OCI-LY1 (cell line): ENCODE results near the gene SAA4.

ENCODE experiments used
- EZH2 ChIP-seq: fragments of 200-600 bp; sonication (generic), shearing (Covaris generic); IDR thresholded peaks from 2 replicates; pipeline ENCODE4 v1.8.0; 2017; ENCODE audit warnings: borderline replicate concordance, mixed run types, mild to moderate bottlenecking, antibody characterized with exemption, low read length, moderate library complexity, mixed read lengths
- TF ChIP-seq, protein P1 (sequence below): fragments of 200-600 bp; sonication (generic), shearing (Covaris generic); IDR thresholded peaks from 2 replicates; pipeline ENCODE4 v1.5.1; 2017; ENCODE audit warnings: mild to moderate bottlenecking, antibody characterized with exemption, low read length, moderate library complexity, mixed read lengths

DNA sequence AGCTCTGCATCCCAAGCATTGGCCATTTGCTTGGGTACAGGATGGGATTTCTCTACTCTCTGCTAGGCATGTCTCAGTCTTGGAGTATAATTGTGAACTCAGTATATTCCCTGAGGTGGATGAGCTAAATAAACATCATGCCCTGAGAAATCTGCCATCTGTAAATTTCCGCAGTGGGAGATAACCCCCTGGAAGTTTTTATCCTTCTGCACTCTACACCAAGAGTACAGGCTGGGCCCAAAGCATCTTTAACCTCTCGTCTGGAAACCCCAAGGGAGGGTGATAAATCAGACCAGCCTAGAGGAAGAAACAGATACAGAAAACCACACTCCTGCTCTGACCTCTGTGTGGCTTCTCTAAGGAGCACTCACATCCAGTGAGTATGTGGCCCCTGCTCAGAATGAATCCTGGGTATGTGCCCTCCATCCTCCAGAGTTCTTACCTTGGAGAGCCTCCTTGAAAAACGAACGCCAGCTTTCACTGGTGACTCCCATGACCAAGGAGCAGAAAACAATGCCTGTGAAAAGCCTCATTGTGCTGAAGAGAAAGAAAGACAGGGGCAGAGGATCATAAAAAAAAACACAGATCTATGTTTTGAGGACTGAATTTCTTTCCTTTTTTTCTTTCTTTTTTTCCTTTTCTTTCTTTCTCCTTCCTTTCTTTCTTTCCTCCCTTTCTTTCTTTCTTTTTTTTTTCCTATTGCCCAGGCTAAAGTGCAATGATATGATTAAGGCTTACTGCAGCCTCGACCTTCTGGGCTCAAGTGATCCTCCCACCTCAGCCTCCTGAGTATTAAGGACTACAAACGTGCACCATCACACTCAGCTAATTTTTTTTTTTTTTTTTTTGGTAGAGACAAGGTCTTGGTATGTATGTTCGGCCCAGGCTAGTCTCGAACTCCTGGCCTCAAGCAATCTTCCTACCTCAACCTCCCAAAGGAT, 938 bp downstream of the SAA4 start:
- TF ChIP-seq, protein P1, sequence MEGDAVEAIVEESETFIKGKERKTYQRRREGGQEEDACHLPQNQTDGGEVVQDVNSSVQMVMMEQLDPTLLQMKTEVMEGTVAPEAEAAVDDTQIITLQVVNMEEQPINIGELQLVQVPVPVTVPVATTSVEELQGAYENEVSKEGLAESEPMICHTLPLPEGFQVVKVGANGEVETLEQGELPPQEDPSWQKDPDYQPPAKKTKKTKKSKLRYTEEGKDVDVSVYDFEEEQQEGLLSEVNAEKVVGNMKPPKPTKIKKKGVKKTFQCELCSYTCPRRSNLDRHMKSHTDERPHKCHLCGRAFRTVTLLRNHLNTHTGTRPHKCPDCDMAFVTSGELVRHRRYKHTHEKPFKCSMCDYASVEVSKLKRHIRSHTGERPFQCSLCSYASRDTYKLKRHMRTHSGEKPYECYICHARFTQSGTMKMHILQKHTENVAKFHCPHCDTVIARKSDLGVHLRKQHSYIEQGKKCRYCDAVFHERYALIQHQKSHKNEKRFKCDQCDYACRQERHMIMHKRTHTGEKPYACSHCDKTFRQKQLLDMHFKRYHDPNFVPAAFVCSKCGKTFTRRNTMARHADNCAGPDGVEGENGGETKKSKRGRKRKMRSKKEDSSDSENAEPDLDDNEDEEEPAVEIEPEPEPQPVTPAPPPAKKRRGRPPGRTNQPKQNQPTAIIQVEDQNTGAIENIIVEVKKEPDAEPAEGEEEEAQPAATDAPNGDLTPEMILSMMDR = no peak
- TF ChIP-seq EZH2 = no peak
